IPS-11a (cell line): ENCODE measurements around the gene SYNE1.
"Not testable (repeated sequence)": the region's sequence is repeated elsewhere in the genome, so short reads cannot be mapped to it uniquely, and the experiment has no call there.

Source experiments
- H3K4me3 ChIP-seq: one replicate; pipeline ENCODE4 v1.5.1; 2013; ENCODE audit warnings: low read depth, low read length, control low read depth

The SYNE1 gene

DNA sequence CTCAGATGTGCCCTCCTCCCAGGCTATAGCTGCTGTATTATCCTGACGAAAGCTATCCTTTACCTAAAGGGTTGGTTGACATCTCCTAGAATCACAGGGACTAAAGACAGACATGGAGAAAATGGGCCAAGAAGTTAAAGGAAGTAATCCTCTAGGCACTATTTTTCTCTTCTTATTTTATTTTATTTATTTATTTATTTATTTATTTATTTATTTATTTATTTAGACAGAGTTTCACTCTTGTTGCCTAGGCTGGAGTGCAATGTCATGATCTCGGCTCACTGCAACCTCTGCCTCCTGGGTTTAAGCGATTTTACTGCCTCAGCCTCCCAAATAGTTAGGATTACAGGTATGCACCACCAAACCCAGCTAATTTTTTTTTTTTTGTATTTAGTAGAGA lies 309.0 kb downstream of the SYNE1 start:
- not testable (repeated sequence) for H3K4me3 ChIP-seq

DNA sequence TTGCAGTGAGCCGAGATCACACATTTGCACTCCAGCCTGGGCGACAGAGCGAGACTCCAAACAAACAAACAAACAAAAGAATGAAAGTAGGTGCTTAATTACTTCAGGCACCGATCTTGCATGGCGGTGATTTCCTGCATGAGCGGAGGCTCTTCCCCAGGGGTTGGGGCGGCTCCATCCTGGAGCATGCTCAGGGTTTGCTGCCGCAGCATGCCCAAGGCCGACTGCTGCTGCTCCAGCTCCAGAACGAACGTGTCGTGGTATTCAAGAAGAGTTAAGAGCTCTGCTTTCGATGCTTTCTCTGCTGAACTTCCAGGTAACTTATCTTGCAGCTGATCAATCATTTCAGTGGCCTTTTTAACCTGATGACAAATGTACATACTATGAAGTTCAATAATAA lies 313.8 kb downstream of the SYNE1 start:
- no peak overlapping the region for H3K4me3 ChIP-seq

DNA sequence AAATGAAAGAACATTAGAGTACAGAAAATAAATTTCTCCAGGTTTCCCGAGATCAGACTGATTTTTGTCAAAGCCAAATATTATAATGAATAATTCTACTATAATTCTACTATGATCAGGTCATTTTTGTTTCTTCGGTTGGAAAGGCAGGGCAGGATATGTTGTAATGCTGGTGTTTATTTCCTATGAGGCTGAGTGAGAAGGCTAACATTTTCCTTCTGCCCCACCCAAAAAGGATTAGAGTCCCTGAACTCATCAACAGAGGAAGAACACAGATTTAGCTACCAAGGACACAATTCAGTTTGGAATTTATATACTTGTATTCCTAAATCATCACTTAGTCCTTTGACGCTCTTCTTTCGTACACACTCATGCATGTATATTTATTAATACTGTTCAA lies 318.9 kb downstream of the SYNE1 start:
- H3K4me3 ChIP-seq, result no peak overlapping the region

DNA sequence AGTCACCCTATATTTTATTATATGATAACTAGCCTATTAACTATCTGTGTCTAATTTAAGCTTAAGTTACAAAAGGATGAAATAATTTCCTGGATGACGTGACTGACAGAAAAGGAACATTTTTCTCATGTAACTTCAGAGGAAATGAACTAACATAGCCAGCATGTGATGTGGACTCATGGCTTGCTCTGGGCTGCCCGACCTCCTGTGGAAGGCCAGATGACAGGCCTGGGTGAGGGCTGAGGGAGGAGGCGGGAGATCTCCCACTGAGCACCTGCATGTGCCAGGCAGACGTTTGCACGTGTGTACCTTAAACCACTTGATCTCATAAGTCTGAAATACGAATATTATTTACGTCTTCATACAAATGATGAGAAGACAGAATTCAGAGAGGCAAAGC lies 321.1 kb downstream of the SYNE1 start:
- H3K4me3 ChIP-seq, result no peak overlapping the region

DNA sequence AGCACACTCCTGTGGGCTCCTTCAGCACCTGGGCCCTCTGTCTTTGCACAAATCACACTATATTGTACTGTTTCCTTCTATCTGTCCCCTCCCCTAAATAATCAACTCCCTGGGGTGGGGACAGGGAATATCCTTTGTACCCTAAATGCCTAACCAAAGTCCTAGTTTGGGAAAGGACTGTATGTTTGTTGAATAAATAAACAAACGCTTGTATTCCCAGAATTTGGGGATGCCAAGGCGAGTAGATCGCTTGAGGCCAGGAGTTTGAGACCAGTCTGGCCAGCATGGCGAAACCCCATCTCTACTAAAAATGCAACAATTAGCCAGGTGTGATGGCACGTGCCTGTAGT lies 322.7 kb downstream of the SYNE1 start:
- H3K4me3 ChIP-seq, result no peak overlapping the region

DNA sequence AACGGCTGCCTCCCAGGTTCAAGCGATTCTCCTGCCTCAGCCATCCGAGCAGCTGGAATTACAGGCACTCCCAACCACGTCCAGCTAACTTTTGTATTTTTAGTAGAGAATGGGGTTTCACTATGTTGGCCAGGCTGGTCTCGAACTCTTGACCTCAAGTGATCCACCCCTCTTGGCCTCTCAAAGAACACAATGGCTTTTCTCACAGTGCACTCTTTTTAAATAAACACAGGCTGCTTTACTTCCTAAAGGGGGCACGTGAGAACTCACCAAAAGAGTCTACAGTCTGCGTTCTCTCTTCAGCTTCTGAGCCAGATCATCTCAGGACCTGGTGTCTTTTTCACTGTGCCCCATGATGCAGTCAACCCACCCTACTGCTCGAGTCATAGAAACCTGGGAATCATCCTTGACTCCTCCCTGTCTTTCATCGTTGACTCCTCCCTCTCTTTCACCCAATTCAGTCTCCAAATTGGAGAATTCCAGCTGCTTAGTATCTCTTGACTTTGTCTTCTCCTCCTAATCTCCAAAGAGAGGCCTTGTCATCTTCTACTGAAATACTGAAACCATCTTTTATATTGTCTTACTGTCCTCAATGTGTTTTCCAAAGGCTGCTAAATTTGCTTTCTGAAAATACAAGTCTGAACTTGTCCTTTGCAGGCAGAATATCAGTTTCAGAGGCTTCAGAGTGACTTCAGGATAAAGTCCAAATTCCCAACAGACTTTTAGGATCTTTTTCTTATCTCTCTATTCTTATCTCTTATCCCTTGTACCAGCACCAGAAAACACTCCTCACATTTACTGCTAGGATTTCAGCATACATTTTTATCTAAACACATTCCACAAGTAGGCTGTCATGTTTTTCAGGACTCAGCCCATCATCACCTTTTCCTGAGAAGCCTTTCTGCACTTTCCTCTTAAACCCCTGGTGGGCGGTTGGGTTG lies 323.4 kb downstream of the SYNE1 start:
- H3K4me3 ChIP-seq, result no peak overlapping the region

DNA sequence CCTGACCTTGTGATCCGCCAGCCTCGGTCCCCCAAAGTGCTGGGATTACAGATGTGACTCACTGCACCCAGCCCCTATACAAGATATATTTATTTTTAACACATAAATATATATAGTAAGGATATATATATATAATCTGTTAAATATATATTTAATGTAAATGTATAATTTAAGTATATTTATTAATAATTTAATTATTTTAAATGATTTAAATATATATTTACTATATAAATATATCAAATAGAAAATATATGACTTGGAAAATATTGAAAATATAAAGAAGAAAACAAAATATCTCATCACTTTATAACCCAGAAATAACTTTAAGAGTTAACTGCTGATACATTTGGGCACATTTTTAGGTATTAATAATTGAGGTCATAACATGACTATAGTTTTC lies 324.7 kb downstream of the SYNE1 start:
- H3K4me3 ChIP-seq, result no peak overlapping the region

DNA sequence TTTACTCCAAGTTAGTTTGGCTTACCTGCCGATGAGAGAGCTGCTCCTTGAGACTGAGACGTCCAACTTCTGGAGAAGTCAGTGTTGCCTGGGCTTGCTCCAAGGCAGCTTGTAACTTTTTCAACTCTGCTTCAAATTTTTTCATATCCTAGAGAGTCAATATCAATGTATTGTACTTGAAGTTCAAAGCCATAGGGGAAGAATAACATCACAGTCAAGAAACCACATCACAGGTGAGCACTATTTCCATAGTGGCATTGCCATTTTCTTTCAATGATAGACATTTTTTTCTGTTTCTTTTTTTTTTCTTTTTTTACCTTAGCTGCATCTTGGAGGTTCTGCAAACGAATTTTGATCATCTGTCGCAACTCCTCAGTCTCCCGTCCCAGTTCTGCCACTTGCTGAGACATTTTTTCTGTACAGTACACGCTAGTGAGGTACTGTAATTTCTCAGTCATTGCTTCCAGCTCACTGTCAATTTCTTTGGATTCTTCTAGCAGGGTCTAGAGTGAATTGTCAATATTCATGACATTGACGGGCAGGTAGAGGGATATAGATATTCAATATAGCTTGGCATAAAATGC lies 326.7 kb downstream of the SYNE1 start:
- H3K4me3 ChIP-seq, result no peak overlapping the region

DNA sequence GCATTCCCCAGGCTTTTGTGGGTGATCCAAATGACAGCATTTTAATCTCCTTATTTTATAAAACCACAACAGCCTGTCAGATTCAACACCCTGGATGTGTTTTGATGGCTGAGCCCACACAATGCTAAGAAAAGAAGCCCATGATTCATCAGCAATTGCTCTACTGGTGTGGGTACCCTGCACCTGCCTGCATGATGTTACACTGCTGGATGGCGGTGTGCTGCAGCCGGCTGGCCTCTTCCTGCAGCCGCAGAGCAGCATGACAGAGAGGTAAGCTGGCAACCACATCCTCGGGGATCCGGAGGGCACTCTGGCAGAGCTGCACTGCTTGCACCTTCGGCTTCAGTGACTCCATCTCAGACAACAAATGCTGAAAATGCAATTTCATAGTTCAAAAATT lies 327.5 kb downstream of the SYNE1 start:
- H3K4me3 ChIP-seq, result no peak overlapping the region

DNA sequence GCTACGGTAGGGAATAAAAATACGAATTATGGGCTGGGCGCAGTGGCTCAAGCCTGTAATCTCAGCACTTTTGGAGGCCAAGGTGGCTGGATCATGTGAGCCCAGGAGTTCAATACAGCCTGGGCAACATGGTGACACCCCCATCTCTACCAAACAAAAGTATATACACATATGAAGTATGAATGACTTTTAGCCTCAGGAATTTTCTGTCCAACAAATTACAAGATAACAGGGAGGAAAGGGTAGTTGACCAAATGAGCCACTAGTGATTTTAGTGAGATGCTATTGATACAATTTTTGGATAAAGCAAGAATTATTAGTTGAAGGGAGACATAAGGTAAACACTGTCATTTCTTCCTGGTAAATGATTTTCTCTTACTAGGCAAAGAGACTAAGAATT lies 328.2 kb downstream of the SYNE1 start:
- H3K4me3 ChIP-seq, result no peak overlapping the region

DNA sequence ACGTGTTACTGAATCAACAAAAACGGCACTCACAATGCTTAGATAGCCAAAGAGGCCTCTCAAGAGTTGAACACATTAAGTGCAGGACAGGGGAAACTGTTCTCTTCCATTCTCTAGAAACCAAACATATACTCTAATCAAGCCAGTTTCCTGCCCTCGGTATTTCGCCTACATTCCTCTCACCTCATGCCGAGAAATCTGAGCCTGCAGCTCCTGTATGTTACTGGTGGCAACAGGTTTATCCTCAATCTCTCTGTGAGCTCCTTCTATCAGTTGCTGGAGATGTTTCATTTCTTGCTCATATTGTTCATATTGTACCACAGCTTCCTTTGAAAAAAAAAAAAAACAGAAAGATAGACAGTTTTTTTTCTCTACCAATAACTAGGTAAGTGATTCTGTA lies 328.9 kb downstream of the SYNE1 start:
- no peak overlapping the region for H3K4me3 ChIP-seq

DNA sequence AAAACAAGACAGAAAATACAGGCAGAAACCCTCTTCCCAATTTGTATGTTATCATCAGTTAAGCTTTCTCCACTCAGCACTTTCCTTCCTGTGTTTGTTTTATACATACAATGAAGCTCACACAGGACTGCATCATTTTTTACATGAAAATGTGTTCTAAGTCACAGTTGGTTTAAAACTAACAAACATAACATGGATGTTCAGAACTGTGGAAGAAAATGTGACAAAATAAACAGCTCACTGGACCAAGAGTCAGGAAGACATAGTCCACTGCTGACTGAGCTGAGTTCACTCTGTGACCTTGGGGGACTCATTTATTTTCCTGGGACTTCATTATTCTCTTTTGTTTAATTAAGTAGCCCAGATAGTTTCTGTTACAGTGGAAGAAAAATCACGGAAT lies 331.5 kb downstream of the SYNE1 start:
- H3K4me3 ChIP-seq, result no peak overlapping the region

DNA sequence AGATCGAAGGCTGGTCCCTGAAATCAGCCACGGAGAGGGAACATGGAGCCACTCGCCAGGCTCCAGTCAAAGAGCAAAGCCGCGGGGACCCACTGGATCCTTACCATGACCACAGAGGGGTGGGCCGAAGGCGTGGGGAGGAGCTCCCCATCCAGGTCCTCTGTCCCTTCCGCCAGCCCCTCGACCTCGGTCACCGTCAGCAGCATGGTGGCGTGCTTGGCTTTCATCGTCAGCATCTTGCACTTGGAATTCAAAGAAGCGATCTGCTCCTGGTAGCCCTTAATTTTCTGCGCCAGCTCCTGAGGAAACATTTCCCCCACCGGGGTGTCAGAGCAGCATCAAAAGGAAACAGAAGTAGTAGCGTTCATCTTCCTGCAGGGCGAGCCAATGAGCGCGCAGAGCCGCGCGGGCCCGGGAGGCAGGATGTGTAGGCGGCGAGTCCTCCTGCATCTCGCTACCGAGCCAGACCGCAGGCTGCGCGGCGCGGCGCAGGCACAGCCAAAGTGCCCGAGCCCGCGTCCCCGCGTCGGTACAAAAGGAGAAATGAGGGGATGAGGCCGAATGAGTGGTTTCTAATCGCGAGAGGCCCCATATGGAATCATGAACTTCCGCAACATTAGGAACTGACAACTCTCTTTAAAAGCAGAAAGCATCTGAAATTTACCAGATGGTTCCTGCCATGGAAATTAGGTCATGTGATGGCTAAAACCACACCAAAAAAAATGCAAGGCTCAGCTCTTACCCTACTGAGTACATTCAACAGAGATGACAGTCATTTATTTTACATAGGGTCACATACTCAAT lies 335.2 kb downstream of the SYNE1 start:
- H3K4me3 ChIP-seq, result peak overlapping the region; percentile 67

DNA sequence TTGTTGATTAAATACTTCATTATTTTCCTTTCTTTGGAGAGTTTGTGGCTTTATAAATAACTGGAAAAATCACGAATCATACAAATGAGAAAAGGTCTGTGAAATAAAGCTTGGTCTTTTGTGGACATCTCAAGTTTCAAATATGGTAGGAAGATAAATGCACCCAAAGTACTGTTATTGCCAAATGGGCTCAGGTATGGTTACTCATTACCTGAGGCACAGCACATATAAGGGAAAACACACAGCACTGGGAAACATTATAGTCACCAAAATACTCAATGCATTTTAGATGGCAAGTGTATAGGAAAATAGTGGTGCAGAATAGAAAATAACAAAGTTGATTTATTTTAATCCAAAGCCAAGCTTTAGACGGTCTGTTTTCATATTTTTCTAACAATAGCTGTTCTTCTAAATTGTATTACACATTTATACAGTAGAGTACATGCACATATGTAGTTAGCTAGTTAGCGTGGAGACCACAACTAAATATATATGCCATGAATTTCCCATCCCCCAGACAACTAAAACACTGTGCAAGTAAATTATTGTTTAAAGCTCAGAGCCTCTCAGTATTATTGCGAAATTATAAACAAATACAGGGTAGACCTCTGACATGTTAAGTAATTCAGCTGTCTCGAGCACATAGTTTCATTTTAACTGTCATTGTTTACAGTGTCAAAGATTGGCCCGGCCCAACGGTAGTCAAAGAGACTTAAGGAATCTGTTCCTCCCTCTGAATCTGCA lies 336.0 kb downstream of the SYNE1 start:
- H3K4me3 ChIP-seq, result peak overlapping the region; percentile 67

DNA sequence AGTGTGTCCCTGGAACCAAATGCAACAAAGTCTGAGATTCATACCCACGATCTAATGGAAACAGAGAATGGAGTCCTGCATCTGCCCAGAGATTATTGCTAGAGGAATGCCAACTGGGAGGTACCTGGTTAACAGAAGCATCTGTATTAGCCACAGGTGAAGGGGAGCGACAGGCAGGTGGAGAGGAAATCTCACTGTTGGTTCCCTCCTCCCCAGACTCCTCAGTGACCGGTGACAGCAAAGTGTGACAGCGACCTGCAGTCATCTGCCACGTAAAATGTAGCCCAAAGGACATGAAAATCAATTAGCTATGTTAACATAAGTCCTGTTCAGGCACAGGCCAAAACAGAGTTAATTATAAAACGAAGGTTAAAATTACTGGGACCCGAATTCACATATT lies 336.6 kb downstream of the SYNE1 start:
- H3K4me3 ChIP-seq, result no peak overlapping the region

DNA sequence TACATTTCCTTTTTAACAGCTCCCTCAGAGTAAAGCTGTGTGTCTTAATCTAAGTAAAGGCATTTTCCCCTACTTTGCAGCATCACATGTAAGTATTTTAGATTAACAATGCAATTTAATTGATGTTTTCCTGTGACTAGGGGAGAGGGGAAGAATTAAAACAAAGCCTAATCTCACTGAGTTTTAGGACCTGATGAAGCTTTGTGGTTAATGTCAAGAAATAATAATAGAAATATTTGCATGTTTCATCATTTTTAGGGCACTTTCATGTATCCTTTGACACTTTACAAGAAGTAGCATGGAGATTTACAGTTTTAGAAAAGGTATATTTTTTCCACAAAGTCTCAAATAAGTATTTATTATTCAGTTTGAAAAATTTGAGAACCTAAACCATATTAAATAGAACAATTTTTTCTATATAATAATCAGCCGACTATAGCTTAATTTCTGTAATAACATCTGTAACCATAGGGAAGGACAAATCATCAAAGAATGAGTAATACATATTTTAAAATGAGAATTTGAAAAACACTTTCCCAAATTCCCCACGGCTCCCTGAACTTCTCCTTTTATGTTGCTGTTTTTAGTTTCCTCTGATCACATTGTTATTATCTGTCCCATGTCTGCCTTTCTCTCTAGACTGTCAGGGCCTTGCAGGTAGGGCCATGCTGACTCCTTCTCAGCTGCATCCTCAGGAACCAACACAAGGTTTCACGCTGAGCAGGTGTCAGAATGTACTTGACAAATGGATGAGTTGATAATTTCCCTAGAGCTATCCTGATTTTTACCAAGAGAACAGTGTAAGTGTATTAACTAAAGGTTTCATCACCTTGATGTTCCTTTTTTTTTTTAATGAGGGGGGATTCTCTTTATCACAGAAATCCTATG lies 338.1 kb downstream of the SYNE1 start:
- H3K4me3 ChIP-seq, result no peak overlapping the region

DNA sequence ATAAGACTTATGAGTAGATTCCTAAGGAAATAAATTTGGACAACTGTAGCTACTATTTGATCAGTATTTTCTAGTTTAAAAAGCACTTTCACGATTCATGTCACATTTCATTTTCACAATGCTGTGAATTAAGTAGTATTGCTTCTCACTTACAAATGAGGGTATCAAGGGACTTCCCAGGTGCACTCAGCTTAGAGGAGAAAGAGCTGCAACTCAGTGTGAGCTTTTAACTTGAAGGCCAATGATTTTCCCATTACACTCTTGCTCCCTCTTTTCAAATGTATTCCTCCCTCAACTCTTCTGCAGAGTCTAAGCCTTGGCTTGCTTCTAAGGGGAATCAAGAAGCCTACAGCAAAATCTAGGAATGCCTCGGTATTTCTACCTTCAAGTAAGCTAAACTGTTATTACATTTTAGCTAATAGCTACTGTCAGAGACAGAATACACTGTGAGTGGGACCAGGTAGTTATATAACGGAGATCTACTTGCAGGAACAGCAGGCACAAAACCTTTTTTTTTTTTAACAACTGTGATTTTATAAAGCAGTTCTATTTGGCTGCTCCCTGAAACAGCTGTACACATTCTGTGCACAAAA lies 339.0 kb downstream of the SYNE1 start:
- no peak overlapping the region for H3K4me3 ChIP-seq

DNA sequence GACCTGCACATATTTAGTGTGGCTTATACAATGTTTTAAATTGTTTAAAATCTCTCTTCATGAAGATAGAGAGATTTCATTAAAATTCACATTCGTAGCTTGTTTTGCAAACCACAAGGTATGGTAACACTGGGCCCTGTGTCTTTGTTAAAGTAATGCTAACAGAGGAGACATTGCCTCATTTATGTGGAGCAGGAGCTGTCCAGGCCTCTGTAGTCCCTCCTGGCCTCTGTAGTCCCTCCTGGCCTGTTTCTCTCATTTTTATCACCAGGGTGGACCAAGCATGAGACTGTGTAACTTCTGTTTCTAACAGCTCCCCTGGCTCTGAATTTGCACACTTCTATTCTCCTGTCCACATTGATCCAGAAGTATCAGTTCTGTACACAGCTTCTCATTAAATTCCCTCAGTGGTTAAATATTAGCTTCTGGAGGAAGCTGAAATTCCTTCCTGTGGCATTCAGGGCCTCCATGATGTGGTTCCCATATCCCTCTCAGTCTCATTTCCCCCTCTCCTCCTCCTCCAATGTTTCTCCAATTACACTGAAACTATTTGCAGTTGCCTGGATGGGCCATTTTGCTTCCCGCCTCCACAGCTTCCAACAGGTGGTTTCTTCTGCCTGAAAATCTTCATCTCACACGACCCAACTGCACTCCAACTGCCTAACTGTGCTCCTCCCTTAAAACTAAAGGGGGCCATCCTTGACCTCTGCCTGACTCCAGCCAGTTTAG lies 340.4 kb downstream of the SYNE1 start:
- no peak overlapping the region for H3K4me3 ChIP-seq

DNA sequence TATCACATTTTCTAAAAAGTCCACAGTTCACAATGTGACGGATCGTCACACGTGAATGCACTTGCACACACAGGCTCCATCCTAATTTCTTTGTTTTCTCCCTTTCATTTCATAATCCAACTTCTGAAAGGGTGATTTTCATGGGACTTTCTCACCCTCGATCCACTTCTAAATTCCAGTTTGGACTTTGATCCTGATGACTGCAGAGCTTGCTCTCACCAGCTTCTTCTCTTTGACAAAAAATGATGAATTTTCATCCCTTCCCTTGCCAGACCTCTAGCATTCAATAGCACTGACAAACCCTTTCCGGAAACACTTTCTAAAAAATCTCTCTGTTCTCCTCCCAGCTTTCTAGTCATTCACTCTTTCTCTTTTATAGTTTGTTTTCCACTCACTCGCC lies 341.2 kb downstream of the SYNE1 start:
- H3K4me3 ChIP-seq, result no peak overlapping the region
